HepG2 (cell line): ENCODE results near the gene MRPL57. TPM values are rescaled to one million over a fixed set of nuclear protein-coding genes. Genes with fewer than 3 reads are reported as not detected.

Source experiments
- BORCS8-MEF2B ChIP-seq: sonication (generic); formaldehyde crosslinking; IDR thresholded peaks from 2 replicates; pipeline ENCODE4 v1.8.0; 2022; ENCODE audit warnings: mild to moderate bottlenecking, missing genetic modification reagents
- DDIT3 ChIP-seq: sonication (generic); formaldehyde crosslinking; IDR thresholded peaks from 2 replicates; pipeline ENCODE4 v1.4.0; 2020; ENCODE audit warnings: mild to moderate bottlenecking, missing genetic modification reagents
- GPBP1L1 ChIP-seq: sonication (generic); formaldehyde crosslinking; IDR thresholded peaks from 2 replicates; pipeline ENCODE4 v1.5.0; 2020; ENCODE audit warnings: mild to moderate bottlenecking, missing genetic modification reagents
- HINFP ChIP-seq: sonication (generic); formaldehyde crosslinking; IDR thresholded peaks from 2 replicates; pipeline ENCODE4 v1.4.0; 2020; ENCODE audit warnings: low read depth, mild to moderate bottlenecking, missing genetic modification reagents
- KDM1A ChIP-seq: IDR thresholded peaks from 2 replicates; pipeline ENCODE4 v1.6.1; 2016; ENCODE audit warnings: missing compliant biosample characterization
- KDM2A ChIP-seq: sonication (generic); formaldehyde crosslinking; IDR thresholded peaks from 2 replicates; pipeline ENCODE4 v1.4.0; 2020; ENCODE audit warnings: low read depth, missing genetic modification reagents, borderline replicate concordance
- KLF12 ChIP-seq: sonication (generic); formaldehyde crosslinking; IDR thresholded peaks from 2 replicates; pipeline ENCODE4 v1.4.0; 2020; ENCODE audit warnings: missing genetic modification reagents, borderline replicate concordance
- MED13 ChIP-seq: sonication (generic); formaldehyde crosslinking; IDR thresholded peaks from 2 replicates; pipeline ENCODE4 v1.5.0; 2020; ENCODE audit warnings: missing genetic modification reagents
- NFRKB ChIP-seq: fragments of 450-650 bp; IDR thresholded peaks from 2 replicates; pipeline ENCODE4 v1.6.1; 2017
- RARG ChIP-seq: sonication (generic); formaldehyde crosslinking; IDR thresholded peaks from 2 replicates; pipeline ENCODE4 v1.4.0; 2020; ENCODE audit warnings: low read depth, mild to moderate bottlenecking, missing genetic modification reagents
- RFXAP ChIP-seq: sonication (generic); formaldehyde crosslinking; IDR thresholded peaks from 2 replicates; pipeline ENCODE4 v1.4.0; 2020; ENCODE audit warnings: missing genetic modification reagents, borderline replicate concordance
- SKI ChIP-seq: fragments of 450-650 bp; IDR thresholded peaks from one replicate; pipeline ENCODE4 v1.6.1; 2018; ENCODE audit warnings: mild to moderate bottlenecking; ENCODE audit not compliant: partially characterized antibody
- ZFP37 ChIP-seq: sonication (generic); formaldehyde crosslinking; IDR thresholded peaks from 2 replicates; pipeline ENCODE4 v1.4.0; 2020; ENCODE audit warnings: missing genetic modification reagents, borderline replicate concordance
- ZNF282 ChIP-seq: fragments of 450-650 bp; IDR thresholded peaks from 2 replicates; pipeline ENCODE4 v1.6.1; 2018; ENCODE audit not compliant: partially characterized antibody
- ZNF34 ChIP-seq: sonication (generic); formaldehyde crosslinking; IDR thresholded peaks from 2 replicates; pipeline ENCODE4 v1.4.0; 2020; ENCODE audit warnings: mild to moderate bottlenecking, missing genetic modification reagents, borderline replicate concordance
- ZNF564 ChIP-seq: sonication (generic); formaldehyde crosslinking; IDR thresholded peaks from 2 replicates; pipeline ENCODE4 v1.8.1; 2023; ENCODE audit warnings: mild to moderate bottlenecking, missing genetic modification reagents
- ZNF777 ChIP-seq: sonication (generic); formaldehyde crosslinking; IDR thresholded peaks from 2 replicates; pipeline ENCODE4 v1.4.0; 2020; ENCODE audit warnings: missing genetic modification reagents
- ZNF781 ChIP-seq: sonication (generic); formaldehyde crosslinking; IDR thresholded peaks from 2 replicates; pipeline ENCODE4 v1.5.1; 2020; ENCODE audit warnings: borderline replicate concordance, mild to moderate bottlenecking, missing genetic modification reagents; ENCODE audit errors: not compliant biosample characterization
- ZNF788 ChIP-seq: sonication (generic); formaldehyde crosslinking; IDR thresholded peaks from 2 replicates; pipeline ENCODE4 v1.5.0; 2020; ENCODE audit warnings: mild to moderate bottlenecking, missing genetic modification reagents, borderline replicate concordance
- ZNF841 ChIP-seq: sonication (generic); formaldehyde crosslinking; IDR thresholded peaks from 2 replicates; pipeline ENCODE4 v1.8.1; 2023; ENCODE audit warnings: missing genetic modification reagents, borderline replicate concordance
- polyA plus RNA-seq, 8 experiments: library from polyadenylated mRNA; depleted of rRNA in 3 of 8; stranded (reverse) in 7 of 8; unstranded in 1 of 8; fragments of >200 nt; fragmentation: Illumina TruSeq in 4 of 8; extraction: Trizol in 4 of 8; gene quantifications; 2 replicates each; pipeline versions ENCODE4 v1.2.1 to v1.2.3, GENCODE V29; 2011 to 2016; ENCODE audit warnings: low read depth in 4 of 8, missing spikeins in 1 of 8, mixed read lengths in 1 of 8; ENCODE audit not compliant: insufficient read depth in 1 of 8
- total RNA-seq, 5 experiments: library from RNA; depleted of rRNA; stranded (reverse); fragments of >200 nt; fragmentation: Illumina TruSeq; extraction: Trizol; gene quantifications; 2 replicates each; pipeline ENCODE4 v1.2.3, GENCODE V29; 2016; ENCODE audit warnings: low read depth in 1 of 5
- TF ChIP-seq, protein P1 (sequence below): sonication (generic); formaldehyde crosslinking; IDR thresholded peaks from 2 replicates; pipeline ENCODE4 v1.4.0; 2020; ENCODE audit warnings: missing genetic modification reagents
- TF ChIP-seq, protein P2 (sequence below): sonication (generic); formaldehyde crosslinking; IDR thresholded peaks from 2 replicates; pipeline ENCODE4 v1.8.0; 2023; ENCODE audit warnings: mild to moderate bottlenecking, missing genetic modification reagents
- TF ChIP-seq, protein P3 (sequence below): IDR thresholded peaks from 2 replicates; pipeline ENCODE4 v1.6.1; 2016; ENCODE audit warnings: low read depth, borderline replicate concordance
- TF ChIP-seq, protein P4 (sequence below): IDR thresholded peaks from 2 replicates; pipeline ENCODE4 v1.6.1; 2016; ENCODE audit warnings: missing compliant biosample characterization, missing genetic modification reagents, borderline replicate concordance

Gene MRPL57
- total and polyA plus RNA-seq, 2 of the 13 experiments (the other 11 are each of a cell fraction or from before 2014, with no cell fraction given): 19.5 to 35.2 TPM

DNA sequence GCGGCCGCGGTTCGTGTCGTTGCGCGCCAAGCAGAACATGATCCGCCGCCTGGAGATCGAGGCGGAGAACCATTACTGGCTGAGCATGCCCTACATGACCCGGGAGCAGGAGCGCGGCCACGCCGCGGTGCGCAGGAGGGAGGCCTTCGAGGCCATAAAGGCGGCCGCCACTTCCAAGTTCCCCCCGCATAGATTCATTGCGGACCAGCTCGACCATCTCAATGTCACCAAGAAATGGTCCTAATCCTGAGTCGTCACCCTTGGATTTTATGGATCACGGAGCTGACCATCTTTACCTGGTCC is 475 bp downstream of the MRPL57 start (continued):
- TF ChIP-seq, protein P1, sequence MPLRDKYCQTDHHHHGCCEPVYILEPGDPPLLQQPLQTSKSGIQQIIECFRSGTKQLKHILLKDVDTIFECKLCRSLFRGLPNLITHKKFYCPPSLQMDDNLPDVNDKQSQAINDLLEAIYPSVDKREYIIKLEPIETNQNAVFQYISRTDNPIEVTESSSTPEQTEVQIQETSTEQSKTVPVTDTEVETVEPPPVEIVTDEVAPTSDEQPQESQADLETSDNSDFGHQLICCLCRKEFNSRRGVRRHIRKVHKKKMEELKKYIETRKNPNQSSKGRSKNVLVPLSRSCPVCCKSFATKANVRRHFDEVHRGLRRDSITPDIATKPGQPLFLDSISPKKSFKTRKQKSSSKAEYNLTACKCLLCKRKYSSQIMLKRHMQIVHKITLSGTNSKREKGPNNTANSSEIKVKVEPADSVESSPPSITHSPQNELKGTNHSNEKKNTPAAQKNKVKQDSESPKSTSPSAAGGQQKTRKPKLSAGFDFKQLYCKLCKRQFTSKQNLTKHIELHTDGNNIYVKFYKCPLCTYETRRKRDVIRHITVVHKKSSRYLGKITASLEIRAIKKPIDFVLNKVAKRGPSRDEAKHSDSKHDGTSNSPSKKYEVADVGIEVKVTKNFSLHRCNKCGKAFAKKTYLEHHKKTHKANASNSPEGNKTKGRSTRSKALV (CRISPR knock-in tag): 0 out of 2 replicates have a peak, but pooled peaks have one; percentile 2
- TF ChIP-seq, protein P2, sequence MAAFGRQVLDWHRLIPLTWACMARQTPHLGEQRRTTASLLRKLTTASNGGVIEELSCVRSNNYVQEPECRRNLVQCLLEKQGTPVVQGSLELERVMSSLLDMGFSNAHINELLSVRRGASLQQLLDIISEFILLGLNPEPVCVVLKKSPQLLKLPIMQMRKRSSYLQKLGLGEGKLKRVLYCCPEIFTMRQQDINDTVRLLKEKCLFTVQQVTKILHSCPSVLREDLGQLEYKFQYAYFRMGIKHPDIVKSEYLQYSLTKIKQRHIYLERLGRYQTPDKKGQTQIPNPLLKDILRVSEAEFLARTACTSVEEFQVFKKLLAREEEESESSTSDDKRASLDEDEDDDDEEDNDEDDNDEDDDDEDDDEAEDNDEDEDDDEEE: no peak; the same call in 1 of the 2 replicates
- no peak for TF ChIP-seq BORCS8-MEF2B (CRISPR knock-in tag)
- 0 out of 2 replicates have a peak, but pooled peaks have one; percentile 2 for TF ChIP-seq KLF12
- no peak for TF ChIP-seq HINFP
- TF ChIP-seq ZNF777 (CRISPR knock-in tag): no peak
- TF ChIP-seq ZNF781: no peak
- no peak for TF ChIP-seq SKI
- no peak for TF ChIP-seq ZNF841 (CRISPR knock-in tag)
- TF ChIP-seq KDM2A (CRISPR knock-in tag): no peak
- no peak for TF ChIP-seq ZNF564 (CRISPR knock-in tag)
- no peak for TF ChIP-seq KDM1A (CRISPR knock-in tag)
- no peak for TF ChIP-seq DDIT3 (CRISPR knock-in tag)
- 0 out of 2 replicates have a peak, but pooled peaks have one; percentile 51 for TF ChIP-seq ZFP37 (CRISPR knock-in tag)
- no peak for TF ChIP-seq RARG (CRISPR knock-in tag)
- no peak for TF ChIP-seq ZNF282
- no peak for TF ChIP-seq RFXAP (CRISPR knock-in tag)
- TF ChIP-seq NFRKB: no peak
- TF ChIP-seq, protein P3, sequence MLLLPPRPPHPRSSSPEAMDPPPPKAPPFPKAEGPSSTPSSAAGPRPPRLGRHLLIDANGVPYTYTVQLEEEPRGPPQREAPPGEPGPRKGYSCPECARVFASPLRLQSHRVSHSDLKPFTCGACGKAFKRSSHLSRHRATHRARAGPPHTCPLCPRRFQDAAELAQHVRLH (CRISPR knock-in tag): no peak
- TF ChIP-seq GPBP1L1 (CRISPR knock-in tag): no peak
- TF ChIP-seq, protein P4, sequence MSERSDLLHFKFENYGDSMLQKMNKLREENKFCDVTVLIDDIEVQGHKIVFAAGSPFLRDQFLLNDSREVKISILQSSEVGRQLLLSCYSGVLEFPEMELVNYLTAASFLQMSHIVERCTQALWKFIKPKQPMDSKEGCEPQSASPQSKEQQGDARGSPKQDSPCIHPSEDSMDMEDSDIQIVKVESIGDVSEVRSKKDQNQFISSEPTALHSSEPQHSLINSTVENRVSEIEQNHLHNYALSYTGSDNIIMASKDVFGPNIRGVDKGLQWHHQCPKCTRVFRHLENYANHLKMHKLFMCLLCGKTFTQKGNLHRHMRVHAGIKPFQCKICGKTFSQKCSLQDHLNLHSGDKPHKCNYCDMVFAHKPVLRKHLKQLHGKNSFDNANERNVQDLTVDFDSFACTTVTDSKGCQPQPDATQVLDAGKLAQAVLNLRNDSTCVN (CRISPR knock-in tag): no peak
- no peak for TF ChIP-seq MED13 (CRISPR knock-in tag)
- TF ChIP-seq ZNF34 (CRISPR knock-in tag): no peak
- TF ChIP-seq ZNF788 (CRISPR knock-in tag): no peak
